ENCODE data around the gene PRR7. TPM values are rescaled to one million over a fixed set of nuclear protein-coding genes. Genes with fewer than 3 reads are reported as not detected.

The PRR7 gene
- total and polyA plus RNA-seq, 2 of the 13 experiments (the other 11 are each of a cell fraction or from before 2014, with no cell fraction given) = 4.8 to 5.0 TPM

DNA sequence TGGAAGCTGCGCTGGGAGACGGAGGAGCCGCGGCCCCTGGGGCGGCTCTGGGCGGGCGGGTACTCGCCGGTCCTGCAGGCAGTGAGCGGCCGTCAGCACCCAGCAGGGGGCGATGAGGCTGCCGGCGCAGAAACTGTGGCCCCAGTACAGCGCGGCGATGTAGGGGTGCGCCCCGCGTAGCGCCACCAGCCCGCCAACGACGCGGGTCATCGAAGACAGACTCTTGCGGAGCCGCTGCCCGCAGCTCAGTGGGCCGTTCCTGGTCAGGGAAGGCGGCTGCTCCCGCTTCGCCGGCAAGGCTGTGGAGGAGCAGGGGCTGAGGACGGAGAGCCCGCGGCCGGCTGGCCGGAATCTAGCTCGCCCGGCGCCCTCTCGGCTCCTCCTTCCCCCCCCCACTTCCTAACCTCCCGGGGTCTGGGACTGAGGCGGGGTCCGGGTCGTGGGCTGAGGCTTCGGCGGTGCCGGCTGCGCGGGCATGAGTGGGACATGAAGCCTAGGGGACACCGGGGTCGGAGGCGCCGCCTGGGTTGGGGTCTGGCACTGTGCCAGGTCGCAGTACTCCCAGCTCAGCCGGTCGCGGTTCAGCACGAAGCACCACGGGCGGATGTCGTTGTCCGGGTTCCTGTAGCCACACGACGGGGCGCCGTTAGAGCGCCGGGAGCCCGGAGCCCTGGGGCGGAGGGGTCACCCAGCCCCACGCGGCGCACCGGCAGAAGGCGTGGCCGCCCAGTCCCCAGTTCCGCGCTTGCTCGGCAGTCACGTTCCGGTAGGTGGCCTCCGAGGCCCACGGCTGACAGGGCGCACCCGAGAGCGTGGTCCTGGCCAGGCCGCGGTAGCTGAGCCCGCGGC, 42.6 kb upstream of the PRR7 start (continued):
- no peak for TF ChIP-seq ZSCAN22 (CRISPR knock-in tag; IDR thresholded peaks at IDR 0.05)
- TF ChIP-seq, protein P1, sequence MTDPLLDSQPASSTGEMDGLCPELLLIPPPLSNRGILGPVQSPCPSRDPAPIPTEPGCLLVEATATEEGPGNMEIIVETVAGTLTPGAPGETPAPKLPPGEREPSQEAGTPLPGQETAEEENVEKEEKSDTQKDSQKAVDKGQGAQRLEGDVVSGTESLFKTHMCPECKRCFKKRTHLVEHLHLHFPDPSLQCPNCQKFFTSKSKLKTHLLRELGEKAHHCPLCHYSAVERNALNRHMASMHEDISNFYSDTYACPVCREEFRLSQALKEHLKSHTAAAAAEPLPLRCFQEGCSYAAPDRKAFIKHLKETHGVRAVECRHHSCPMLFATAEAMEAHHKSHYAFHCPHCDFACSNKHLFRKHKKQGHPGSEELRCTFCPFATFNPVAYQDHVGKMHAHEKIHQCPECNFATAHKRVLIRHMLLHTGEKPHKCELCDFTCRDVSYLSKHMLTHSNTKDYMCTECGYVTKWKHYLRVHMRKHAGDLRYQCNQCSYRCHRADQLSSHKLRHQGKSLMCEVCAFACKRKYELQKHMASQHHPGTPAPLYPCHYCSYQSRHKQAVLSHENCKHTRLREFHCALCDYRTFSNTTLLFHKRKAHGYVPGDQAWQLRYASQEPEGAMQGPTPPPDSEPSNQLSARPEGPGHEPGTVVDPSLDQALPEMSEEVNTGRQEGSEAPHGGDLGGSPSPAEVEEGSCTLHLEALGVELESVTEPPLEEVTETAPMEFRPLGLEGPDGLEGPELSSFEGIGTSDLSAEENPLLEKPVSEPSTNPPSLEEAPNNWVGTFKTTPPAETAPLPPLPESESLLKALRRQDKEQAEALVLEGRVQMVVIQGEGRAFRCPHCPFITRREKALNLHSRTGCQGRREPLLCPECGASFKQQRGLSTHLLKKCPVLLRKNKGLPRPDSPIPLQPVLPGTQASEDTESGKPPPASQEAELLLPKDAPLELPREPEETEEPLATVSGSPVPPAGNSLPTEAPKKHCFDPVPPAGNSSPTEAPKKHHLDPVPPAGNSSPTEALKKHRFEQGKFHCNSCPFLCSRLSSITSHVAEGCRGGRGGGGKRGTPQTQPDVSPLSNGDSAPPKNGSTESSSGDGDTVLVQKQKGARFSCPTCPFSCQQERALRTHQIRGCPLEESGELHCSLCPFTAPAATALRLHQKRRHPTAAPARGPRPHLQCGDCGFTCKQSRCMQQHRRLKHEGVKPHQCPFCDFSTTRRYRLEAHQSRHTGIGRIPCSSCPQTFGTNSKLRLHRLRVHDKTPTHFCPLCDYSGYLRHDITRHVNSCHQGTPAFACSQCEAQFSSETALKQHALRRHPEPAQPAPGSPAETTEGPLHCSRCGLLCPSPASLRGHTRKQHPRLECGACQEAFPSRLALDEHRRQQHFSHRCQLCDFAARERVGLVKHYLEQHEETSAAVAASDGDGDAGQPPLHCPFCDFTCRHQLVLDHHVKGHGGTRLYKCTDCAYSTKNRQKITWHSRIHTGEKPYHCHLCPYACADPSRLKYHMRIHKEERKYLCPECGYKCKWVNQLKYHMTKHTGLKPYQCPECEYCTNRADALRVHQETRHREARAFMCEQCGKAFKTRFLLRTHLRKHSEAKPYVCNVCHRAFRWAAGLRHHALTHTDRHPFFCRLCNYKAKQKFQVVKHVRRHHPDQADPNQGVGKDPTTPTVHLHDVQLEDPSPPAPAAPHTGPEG (CRISPR knock-in tag; IDR thresholded peaks at IDR 0.05) = no peak
- TF ChIP-seq SP4 (CRISPR knock-in tag; IDR thresholded peaks at IDR 0.05) = no peak
- TF ChIP-seq ADNP (CRISPR knock-in tag; IDR thresholded peaks at IDR 0.05) = no peak
- TF ChIP-seq, protein P2, sequence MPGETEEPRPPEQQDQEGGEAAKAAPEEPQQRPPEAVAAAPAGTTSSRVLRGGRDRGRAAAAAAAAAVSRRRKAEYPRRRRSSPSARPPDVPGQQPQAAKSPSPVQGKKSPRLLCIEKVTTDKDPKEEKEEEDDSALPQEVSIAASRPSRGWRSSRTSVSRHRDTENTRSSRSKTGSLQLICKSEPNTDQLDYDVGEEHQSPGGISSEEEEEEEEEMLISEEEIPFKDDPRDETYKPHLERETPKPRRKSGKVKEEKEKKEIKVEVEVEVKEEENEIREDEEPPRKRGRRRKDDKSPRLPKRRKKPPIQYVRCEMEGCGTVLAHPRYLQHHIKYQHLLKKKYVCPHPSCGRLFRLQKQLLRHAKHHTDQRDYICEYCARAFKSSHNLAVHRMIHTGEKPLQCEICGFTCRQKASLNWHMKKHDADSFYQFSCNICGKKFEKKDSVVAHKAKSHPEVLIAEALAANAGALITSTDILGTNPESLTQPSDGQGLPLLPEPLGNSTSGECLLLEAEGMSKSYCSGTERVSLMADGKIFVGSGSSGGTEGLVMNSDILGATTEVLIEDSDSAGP (CRISPR knock-in tag; IDR thresholded peaks at IDR 0.05; ENCODE audit: borderline replicate concordance) = peak; percentile 42; the same call in 1 of the 2 replicates
- peak; percentile 36; the same call in 1 of the 2 replicates for TF ChIP-seq RXRA (CRISPR knock-in tag; IDR thresholded peaks at IDR 0.05)
- peak; percentile 8; the same call in 1 of the 2 replicates for TF ChIP-seq YEATS4 (CRISPR knock-in tag; IDR thresholded peaks at IDR 0.05; ENCODE audit: borderline replicate concordance)
- 0 out of 2 replicates have a peak, but pooled peaks have one; percentile 39 for TF ChIP-seq ZNF768 (CRISPR knock-in tag; IDR thresholded peaks at IDR 0.05)
- TF ChIP-seq, protein P3, sequence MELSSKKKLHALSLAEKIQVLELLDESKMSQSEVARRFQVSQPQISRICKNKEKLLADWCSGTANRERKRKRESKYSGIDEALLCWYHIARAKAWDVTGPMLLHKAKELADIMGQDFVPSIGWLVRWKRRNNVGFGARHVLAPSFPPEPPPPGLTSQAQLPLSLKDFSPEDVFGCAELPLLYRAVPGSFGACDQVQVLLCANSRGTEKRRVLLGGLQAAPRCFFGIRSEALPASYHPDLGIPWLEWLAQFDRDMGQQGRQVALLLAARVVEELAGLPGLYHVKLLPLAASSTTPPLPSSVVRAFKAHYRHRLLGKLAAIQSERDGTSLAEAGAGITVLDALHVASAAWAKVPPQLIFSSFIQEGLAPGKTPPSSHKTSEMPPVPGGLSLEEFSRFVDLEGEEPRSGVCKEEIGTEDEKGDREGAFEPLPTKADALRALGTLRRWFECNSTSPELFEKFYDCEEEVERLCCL (CRISPR knock-in tag; IDR thresholded peaks at IDR 0.05; ENCODE audit: borderline replicate concordance) = no peak
- no peak for TF ChIP-seq HNF4G (IDR thresholded peaks at IDR 0.05; ENCODE audit: borderline replicate concordance, low read depth, low read length)
- no peak for TF ChIP-seq HNF4G (CRISPR knock-in tag; IDR thresholded peaks at IDR 0.05; ENCODE audit: borderline replicate concordance, low read depth)
- TF ChIP-seq, protein P4, sequence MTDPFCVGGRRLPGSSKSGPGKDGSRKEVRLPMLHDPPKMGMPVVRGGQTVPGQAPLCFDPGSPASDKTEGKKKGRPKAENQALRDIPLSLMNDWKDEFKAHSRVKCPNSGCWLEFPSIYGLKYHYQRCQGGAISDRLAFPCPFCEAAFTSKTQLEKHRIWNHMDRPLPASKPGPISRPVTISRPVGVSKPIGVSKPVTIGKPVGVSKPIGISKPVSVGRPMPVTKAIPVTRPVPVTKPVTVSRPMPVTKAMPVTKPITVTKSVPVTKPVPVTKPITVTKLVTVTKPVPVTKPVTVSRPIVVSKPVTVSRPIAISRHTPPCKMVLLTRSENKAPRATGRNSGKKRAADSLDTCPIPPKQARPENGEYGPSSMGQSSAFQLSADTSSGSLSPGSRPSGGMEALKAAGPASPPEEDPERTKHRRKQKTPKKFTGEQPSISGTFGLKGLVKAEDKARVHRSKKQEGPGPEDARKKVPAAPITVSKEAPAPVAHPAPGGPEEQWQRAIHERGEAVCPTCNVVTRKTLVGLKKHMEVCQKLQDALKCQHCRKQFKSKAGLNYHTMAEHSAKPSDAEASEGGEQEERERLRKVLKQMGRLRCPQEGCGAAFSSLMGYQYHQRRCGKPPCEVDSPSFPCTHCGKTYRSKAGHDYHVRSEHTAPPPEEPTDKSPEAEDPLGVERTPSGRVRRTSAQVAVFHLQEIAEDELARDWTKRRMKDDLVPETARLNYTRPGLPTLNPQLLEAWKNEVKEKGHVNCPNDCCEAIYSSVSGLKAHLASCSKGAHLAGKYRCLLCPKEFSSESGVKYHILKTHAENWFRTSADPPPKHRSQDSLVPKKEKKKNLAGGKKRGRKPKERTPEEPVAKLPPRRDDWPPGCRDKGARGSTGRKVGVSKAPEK (CRISPR knock-in tag; IDR thresholded peaks at IDR 0.05; ENCODE audit: borderline replicate concordance) = no peak
- TF ChIP-seq, protein P5, sequence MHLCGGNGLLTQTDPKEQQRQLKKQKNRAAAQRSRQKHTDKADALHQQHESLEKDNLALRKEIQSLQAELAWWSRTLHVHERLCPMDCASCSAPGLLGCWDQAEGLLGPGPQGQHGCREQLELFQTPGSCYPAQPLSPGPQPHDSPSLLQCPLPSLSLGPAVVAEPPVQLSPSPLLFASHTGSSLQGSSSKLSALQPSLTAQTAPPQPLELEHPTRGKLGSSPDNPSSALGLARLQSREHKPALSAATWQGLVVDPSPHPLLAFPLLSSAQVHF (CRISPR knock-in tag; IDR thresholded peaks at IDR 0.05) = 0 out of 2 replicates have a peak, but pooled peaks have one; percentile 15
- 0 out of 2 replicates have a peak, but pooled peaks have one; percentile 23 for TF ChIP-seq KMT2A (CRISPR knock-in tag; IDR thresholded peaks at IDR 0.05)

Measured in HepG2 (cell line).